ENCODE measurements around the gene MAU2.
"Not testable (repeated sequence)": the region's sequence is repeated elsewhere in the genome, so short reads cannot be mapped to it uniquely, and the experiment has no call there.

Gene MAU2

DNA sequence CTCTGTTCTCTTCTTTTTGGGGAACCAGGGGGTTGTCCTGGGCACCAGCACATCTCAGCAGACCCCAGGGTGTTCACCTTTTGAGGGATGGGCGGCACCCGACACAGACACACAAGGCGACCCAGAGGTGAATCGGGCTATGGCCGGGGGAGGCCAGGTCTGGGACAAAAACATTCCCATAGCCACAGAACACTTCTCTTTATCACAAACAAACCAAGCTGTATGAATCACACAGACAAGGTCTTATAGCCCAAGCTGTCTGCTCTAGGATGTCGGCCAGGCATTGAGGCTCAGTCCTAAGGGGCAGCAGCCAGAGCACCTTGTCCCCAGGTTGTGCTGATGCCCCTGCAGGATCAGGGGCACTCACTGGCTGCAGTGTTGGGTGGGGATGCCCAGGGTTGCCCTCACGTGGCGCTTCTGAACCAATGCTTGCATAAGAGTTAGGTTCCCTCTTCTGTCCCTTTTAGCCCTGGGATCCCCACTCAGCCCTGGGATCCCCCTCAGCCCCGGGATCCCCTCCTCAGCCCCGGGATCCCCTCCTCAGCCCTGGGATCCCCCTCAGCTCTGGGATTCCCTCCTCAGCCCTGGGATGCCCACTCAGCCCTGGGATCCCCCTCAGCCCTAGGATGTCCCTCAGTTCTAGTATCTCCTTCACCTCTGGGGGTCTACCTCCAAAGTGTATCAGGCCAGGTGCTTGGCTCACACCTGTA is 26.9 kb downstream of the MAU2 start:
- no peak for DNase-seq

DNA sequence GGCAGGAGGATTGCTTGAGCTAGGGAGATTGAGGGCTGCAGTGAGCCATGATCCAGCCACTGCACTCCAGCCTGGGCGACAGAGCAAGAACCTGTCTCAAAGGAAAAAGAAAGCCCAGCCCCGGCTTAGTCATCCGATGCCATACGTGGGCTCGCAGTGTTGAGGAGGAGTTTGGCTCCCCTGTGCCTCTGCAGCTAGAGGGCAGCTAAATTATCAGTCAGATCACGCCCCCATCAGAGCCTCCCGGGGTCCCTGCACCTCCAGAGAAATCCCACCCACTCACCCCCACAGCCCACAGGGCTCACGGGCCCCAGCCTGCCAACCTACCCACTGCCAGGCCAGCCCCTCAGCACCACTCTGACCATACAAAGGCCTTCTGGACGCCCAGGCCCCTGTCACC is 27.6 kb downstream of the MAU2 start:
- DNase-seq = no peak

DNA sequence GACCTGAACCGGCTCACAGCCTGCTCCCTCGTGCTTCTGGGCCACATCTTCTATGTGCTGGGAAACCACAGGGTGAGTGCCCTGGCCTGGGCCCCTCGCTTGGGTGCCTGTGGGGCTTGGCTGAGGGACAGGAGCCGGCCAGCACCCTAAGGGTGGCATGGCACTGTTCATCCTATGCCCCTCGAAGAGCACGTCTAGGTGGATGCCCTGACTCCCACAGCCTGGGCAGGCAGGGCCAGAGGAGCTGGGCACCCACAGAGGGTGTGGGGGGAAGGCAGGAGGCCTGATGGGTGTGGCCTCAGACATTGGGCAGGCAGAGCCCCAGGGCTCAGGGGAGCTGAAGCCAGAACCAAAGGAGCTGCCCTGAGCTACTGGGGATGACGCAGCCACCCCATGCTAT is 28.7 kb downstream of the MAU2 start:
- DNase-seq = no peak

DNA sequence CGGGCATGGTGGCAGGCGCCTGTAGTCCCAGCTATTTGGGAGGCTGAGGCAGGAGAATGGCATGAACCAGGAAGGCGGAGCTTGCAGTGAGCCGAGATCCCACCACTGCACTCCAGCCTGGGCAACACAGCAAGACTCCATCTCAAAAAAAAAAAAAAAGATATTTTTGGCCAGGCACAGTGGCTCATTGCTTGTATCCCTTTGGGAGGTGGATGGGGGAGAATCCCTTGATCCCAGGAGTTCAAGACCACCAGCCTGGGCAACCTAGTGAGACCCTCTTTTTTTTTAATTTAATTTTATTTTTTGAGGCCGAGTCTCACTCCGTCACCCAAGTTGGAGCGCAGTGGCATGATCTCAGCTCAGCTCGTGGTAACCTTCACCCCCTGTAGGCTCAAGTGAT is 30.1 kb downstream of the MAU2 start:
- not testable (repeated sequence) for DNase-seq

DNA sequence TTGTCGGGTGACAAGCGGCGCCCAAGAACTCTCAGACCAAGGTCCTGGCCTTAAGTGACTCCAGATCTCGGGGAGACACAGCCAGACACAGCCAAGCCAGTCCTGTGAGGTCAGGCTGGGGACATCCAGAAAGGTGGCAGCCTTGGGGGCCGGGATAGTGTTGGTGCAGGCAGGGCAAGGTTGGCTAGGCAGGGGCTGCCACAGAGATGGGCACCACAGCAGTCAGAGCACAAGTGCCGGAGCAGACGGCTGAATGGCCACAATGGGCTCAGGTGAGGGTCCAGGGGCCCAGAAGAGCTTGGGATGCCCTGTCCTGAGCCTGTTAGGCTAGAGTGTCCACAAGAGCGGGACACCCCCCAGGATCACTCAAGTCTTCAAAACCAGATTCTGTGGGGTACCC is 32.2 kb downstream of the MAU2 start:
- no peak for DNase-seq

DNA sequence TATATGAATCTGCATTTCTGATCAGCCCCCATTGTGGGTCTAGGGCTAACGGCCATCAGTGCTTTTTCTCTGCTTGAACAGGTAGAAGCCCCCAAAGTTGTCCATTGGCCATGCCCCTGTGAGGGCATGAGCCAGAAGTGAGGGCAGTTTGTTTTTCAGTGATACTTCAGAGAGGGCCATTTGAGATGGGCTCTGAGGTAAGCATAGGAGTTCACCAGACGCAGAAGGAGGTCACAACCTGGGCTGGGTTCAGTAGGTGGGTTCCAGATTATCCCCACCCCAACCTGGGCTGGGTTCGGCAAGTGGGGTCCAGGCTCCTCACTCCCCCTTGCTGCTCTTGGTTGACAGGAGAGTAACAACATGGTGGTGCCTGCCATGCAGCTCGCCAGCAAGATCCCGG is 33.4 kb downstream of the MAU2 start:
- no peak for DNase-seq

DNA sequence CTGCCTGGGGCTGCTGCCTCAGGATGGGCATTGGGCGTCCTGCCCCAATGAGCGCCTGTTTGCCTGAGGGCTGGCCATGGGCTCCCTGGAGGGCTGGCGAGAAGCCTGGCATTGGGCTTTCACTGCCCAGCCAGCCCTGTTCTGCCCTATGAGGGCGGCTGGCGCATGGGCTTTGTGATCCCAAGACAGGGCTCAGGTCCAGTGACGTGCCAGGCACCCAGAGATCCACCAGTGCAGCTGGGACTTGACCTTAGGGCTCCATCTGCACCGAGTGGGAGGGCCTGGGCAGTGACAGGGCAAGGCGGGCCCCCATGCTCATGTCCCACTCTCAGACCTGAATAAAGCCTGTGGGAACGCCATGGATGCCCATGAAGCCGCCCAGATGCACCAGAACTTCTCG is 34.3 kb downstream of the MAU2 start:
- DNase-seq = no peak

DNA sequence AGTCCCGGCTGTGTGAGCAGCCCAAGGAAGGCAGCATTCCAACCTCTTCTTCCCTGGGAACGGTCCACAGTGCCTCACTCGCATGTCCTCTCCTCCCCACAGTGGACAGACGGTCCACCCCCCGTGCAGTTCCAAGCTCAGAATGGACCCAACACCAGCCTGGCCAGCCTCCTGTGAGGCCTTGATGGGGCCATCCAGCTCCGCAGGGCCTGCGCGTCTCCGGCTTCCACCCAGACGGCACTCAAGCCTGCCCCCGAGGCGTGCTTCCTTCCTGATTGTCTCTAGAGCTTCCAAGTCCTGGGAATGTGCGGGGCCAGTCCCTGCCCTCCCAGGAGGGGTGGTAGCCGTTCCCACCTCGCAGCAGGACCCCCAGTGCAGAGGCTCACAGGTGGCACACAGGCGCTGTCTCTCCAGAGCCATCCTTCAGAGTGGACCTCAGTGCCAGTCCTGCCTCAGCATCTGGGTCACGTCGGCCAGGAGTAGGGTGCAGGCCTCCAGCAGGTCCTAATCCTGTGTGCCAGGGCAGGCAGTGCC is 35.0 kb downstream of the MAU2 start:
- no peak for DNase-seq

DNA sequence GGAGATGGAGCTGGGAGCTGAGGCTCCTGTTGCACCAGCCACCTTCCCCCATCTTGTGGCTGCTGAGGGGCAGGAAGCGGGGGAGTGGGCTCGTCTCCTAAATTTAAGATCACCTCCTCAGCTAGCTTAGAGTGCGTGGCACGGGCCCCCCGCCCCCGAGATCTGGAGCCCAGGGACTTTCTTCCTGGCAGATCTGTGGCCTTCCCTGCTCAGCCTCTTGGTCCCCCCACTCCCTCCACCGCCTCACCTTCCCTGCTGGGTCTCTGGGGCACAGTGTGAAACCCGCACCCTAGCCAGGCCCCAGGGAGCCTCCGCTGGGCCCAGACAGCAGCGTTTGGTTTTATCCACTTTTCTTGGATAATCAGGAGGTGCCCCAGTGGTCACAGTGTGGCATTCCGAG is 35.9 kb downstream of the MAU2 start:
- no peak for DNase-seq

DNA sequence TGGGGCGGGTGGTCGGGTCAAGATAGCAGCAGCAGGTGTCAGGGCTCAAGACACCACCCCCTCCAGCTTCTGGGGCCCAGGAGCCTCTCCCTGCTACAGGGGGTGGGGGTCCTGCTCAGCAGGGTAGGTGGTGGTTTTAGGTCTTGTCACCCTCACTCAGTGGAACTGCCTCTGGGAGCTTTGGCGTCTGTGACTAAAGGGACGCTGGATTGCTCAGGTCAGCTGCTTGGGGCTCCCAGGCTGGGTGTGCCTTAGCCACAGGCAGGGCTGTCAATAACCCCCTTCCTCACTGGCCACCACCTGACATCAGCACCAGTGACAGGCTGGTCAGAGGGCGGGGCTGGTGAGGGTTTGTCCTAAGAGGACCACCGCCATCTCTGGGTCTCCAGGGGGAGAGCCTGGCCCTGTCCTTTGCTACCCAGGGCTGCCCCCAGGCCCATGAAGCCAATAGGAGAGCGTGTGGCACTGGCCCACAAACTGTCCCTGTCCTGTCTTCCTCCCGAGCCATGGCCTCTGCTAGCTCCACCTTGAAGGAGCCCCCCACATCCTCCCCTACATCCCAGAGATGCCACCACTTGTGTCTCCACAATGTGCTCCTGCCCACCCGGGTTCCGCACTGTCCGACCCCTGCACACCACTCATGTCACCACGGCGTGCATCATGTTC is 36.4 kb downstream of the MAU2 start:
- no peak for DNase-seq

DNA sequence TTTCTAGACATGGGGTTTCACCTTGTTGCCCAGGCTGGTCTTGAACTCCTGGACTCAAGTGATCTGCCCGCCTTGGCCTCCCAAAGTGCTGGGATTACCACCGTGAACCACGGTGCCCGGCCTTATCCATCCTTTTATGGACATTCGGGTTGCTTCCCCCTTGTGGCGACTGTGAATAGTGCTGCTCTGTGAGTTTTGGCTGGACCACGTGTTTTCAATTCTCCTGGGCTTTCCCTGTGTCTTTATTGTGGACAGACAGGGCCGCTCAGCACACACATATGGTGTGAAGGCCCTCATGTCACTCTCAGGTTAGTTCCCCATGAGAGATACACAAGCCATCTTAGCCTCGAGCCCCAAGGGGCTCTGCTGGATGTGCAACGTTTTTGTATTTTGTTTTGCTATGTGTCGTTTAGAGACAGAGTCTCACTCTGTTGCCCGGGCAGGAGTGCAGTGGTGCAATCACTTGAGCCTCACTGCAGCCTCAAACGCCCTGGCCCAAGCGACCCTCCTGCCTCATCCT is 40.5 kb downstream of the MAU2 start:
- DNase-seq = peak; percentile 82

DNA sequence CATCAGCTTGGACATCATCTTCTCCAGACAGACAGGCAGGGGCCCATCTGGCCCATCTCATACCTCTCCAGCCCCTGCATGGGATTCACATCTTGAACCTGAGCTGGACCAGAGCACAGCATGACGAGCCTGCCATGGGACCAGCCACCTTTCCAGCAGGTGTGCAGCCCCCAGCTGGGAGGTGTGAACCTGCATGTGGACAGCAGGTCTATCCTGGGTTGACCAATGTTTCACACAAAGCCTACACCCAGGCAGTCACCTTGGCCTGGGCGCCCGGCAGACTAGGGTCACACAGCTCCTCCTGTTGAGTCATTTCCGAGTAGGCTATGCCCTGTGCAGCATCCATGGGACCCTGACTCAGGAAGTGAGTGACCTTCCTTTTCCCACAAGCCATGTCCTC is 41.4 kb downstream of the MAU2 start:
- DNase-seq = no peak

DNA sequence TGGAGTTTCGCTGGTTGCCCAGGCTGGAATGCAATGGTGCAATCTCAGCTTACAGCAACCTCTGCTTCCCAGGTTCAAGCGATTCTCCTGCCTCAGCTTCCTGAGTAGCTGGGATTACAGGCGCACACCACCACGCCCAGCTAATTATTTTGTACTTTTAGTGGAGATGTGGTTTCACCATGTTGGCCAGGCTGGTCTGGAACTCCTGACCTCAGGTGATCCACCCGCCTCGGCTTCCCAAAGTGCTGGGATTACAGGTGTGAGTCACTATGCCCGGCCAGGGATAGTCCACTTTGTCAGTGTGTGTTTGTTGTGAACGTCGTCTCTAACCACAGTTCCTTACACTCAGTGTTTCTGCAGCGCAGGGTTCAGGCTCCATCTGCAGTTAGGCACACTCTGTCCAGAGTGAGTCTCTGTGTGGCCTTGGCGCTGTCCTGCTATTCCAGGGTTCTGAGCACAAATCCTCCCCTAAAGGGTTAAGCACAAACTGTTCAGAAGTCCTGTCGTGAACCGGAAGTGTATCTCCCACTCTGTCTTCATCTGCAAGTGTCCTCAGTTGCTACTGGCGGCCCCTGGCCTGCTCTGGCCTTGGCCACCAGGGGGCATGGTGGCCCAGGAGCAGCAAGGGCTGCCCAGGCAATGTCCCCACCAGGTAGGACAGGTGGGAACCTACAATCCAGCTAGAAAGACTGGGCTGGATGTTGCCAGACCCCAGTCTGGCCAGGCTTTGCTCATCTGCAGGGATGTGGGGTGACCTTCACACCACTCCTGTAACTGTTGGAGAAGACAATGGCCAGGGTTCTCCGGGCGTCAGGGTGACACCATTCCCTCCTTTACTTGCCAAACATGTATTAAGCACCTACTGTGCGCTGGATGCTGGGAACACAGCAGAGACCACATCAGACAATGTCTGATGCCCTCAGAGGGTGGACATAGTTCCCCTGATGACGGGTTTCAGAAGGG is 46.1 kb downstream of the MAU2 start:
- DNase-seq = peak; percentile 69

DNA sequence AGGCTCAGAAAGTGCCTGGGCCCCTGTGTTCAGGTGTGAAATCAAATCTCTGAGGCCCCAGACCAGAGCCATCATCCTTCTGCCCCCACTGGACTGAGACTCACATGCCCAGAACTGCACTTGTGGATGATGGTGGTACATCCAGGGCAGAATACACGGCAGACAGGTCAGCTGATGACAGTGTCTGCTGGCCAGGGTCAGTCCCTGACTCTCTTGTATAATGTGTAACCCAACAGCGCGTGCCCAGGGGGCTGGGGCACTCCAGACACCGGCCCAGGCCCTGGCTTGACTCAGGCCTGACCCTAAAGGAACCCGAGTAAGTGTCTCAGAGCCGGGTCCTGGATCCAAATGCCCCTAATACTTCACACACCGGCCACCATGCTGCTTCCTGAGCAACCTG is 47.5 kb downstream of the MAU2 start:
- DNase-seq = no peak

DNA sequence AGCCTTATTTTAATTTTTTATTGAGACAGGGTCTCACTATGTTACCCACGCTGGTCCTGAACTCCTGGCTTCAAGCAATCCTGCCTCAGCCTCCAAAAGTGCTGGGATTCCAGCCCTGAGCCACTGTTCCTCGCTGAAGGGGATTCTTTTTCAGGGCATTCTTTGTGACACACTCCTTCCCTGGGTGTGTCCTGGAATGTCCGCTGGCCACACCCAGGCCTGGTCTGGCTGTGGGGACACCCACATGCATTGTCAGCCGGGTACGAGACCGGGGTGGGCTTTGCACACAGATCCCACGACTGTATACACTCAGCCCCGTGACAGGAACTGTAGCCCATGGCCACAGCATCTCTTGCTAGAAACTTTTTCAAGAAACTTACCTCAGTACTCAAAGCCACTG is 50.4 kb downstream of the MAU2 start:
- no peak for DNase-seq

DNA sequence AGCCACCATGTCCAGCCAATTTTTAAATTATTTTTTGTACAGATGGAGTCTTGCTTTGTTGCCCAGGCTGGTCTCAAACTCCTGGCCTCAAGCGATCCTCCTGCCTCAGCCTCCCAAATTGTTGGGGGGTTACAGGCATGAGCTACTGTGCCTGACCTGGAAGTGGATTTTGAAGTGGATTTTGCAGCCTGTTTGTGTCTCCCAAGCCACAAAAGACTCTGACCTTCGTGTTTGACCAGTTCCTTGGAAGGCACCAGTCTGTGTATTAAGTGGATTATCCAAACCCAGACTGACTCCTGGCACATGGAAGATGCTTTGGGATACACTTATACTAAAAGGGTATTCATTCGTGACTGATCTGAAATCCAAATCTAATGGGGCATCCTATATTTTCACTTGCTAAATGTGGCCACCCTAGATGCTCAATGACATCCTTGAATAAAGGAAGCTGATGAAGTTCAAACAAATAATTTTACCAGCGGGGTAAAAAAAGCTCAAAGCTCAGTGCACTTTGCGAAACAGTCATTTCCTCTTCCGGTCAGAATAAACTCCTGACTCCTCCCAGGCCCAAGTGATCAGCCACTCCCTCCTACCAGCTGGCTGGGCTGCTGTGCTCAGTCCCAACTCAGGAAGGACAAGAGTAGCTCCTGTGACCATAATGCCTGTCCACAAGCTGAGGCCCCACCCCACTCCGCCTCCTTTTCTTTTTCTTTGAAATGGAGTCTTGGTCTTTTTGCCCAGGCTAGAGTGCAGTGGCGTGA is 52.2 kb downstream of the MAU2 start:
- peak; percentile 45 for DNase-seq

DNA sequence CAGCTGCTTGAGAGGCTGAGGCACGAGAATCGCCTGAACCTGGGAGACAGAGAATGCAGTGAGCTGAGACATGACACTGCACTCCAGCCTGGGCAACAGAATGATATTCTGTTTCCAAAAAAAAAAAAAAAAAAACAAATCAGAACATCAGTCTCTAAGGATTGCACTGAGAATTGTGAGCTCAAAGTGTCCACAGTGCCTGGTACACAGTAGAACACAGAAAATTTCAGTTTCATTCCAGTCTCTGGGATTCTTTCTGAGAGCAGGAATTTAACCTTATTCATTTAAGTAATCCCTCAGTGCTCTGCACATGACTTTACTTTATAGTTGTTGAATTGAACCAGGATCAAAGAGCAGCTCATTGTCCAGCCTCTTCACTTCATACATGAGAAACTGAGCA is 58.9 kb downstream of the MAU2 start:
- DNase-seq = no peak

DNA sequence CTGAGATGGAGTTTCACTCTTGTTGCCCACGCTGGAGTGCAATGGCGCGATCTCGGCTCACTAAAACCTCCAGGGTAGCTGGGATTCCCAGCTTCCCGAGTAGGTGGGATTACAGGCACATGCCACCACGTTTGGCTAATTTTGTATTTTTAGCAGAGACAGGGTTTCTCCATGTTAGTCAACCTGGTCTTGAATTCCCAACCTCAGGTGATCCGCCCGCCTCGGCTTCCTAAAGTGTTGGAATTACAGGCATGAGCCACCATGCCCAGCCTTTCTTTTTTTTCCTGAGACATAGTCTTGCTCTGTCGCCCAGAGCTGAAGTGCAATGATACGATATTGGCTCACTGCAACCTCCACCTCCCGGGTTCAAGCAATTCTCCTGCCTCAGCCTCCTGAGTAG is 59.7 kb downstream of the MAU2 start:
- DNase-seq = not testable (repeated sequence)

DNA sequence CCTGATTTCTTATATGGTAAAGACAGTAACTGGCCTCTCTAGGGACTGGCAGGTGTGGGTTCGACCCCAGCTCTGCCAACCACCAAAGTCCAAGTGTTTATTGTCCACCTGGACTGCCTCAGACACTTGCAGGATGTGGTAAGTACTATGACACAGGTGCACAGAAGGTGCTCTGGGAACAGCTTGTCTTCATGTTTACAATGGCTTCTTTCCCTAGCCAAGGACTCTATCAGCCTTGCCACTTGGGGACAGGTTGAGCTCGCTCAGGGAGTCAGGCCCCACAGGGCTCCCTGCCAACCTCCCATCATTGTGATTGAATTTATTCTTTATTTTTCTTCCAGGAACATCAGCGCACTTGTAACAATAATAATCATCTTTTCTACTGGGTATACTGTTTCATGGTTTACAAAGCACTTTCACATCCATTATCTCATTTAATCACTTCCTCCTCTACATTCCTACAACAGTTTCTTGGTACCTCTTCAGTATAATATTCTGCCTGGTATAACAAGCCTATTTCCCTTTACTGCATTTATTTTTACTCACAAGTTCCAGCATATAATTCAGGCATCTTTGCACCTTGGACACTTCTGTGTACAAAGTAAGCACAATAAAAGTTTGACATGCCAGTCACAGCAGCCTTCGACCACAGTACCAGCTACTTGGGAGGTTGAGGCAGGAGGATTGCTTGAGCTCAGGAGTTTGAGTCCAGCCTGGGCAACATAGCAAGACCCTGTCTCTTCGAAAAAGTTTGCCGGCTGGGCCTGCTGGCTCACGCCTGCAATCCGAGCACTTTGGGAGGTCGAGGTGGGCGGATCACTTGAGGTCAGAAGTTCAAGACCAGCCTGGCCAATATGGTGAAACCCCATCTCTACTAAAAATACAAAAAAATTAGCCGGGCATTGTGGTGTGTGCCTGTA is 60.6 kb downstream of the MAU2 start:
- DNase-seq = no peak

DNA sequence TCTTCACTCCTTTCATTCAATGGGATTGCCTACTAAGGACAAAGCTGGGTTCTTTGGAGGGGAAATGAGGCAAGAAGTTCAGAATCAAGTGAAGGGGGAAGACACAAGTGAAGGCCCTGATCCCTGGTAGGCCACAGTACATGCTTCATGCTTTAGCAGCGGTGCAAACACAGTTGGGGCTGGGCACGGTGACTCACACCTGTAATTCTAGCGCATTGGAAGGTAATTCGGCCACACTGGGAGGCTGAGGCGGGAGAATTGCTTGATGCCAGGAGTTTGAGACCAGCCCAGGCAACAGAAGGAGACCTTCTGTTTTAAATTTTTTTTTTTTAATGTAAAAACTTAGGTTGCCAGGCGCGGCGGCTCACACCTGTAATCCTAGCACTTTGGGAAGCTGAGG is 61.5 kb downstream of the MAU2 start:
- DNase-seq = no peak

DNA sequence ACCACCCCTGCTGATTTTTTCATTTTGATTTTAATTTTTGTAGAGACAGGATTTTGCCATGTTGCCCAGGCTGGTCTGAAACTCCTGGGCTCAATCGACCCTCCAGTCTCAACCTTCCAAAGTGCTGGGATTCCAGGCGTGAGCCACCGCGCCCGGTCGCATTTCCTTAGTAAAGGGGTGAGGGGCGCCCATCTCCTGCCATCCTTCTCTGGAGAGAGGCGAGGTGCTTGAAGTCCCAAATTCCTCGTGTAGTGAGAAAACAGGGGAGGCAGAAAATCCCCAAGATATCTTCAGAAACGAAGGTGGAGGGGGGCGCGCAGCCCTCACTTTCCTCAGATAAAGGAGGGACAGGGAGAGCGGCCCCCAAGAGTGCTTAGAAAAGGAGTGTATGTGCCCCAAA is 63.9 kb downstream of the MAU2 start:
- no peak for DNase-seq
